NCI-H1048 (cell line): ENCODE measurements around the gene CDH8.
"Not testable (repeated sequence)": the region's sequence is repeated elsewhere in the genome, so short reads cannot be mapped to it uniquely, and the experiment has no call there.

ENCODE experiments used
- DNase-seq: peaks from one replicate; lab custom pipeline; 2025; lab: John Stamatoyannopoulos, UW

The CDH8 gene

GRCh38 chr16:61780161-61780560, 256.1 kb downstream of the CDH8 start:
- no peak for DNase-seq

- DNase-seq = no peak
Observed at GRCh38 chr16:61770301-61770700, 265.9 kb downstream of the CDH8 start.

DNA sequence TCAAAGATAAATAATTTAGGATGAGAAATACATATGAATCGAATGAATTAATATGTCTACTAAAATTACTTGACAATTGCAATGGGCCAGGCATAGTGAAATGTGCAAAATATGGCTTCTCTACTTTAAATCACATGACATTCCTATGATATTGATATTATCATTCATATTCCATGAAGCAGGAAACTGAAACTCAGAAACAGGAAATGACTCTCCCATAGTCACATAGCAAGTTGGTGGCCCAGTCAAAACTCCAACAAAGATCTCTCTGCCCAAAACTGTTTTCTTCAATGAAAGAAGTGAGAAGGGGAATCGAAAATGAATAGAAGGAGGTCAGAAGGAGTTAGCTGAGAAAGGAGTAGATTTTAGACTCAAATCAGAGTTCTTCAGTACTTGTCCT, 272.2 kb downstream of the CDH8 start:
- no peak for DNase-seq

- DNase-seq = no peak
Observed at GRCh38 chr16:61763013-61763412, 273.2 kb downstream of the CDH8 start.

DNA sequence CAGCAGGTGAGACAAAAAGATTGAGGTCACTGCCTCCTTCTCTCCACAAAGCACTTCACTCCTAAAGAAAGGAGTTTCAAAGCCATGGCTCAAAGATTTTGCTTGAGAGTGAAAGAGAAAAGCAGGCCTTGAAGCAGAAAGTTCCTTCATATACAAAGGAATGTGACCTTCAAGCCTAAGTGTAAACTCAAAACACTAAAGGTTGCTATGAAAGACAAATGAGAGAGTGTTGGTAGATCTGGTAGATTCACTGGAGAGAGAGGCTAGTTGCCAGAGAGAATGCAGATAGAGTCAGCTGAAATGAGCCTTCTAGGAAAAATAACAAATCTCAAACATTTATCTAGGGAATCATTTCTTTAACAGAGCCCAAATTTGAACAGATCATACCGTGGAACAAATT, 305.2 kb downstream of the CDH8 start:
- no peak for DNase-seq

DNA sequence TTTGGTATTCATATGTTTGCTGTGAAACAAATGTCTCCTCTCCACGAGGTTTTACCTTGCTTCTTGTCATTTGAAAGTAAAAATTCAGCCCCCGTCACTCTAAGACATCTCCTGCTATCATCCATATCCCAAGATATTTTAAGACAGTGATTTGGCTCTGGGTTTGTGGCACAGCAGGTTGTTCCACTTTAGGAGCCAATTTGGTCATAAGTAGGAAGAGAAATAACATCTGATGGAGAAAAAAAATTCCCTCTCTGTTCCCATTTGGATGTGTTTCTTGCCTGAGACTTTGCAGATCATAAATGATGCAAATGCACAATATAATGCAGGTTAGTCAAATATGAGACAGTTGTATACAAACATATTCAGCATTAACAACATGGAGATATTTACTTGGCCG, 309.5 kb downstream of the CDH8 start:
- no peak for DNase-seq

GRCh38 chr16:61726125-61726524, 310.1 kb downstream of the CDH8 start:
- no peak for DNase-seq

DNA sequence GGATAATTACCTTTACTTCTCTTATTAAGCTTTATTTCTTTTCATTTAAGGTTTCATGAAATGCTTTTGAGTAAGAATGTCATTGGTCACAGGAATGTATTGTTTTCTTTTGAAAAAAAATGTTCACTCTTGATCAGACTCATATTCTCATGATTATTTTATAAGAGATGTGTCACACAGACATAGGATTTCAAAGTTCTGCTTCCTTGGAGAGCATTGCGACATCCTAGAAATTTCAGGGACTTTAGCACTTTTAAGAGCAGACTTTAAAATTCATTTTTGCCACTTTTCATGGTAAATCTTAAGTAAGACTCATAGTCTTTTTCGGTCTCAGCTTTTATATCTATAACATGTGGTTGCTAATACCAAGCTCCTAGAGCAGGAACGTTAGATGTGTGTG, 314.7 kb downstream of the CDH8 start:
- no peak for DNase-seq

GRCh38 chr16:61715393-61715792, 320.8 kb downstream of the CDH8 start:
- DNase-seq = no peak

GRCh38 chr16:61713787-61714186, 322.5 kb downstream of the CDH8 start:
- no peak for DNase-seq

- DNase-seq = not testable (repeated sequence)
Observed at GRCh38 chr16:61699640-61700039, 336.6 kb downstream of the CDH8 start.

DNA sequence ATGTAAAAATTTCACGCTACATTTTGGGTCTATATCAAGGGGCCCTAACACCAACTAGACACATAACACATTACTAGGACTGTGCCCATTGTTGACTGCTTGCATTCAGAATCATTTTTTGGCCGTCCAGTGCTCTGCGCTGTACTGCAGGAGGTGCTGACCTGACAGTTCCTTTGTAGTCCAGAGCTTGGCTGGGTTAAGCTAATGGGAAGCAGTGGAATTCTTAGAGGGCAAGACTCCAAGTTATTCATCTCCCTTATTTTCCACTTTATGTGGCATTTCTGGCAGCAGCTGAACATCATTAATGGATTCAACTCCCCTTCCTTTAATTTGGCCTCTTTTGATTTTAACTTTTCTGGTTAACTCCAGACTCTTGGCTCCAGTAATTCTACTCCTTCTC, 351.7 kb downstream of the CDH8 start:
- no peak for DNase-seq

- no peak for DNase-seq
Observed at GRCh38 chr16:61681673-61682072, 354.6 kb downstream of the CDH8 start.

- DNase-seq = no peak
Observed at GRCh38 chr16:61681124-61681523, 355.1 kb downstream of the CDH8 start.

GRCh38 chr16:61678182-61678581, 358.1 kb downstream of the CDH8 start:
- DNase-seq = no peak

DNA sequence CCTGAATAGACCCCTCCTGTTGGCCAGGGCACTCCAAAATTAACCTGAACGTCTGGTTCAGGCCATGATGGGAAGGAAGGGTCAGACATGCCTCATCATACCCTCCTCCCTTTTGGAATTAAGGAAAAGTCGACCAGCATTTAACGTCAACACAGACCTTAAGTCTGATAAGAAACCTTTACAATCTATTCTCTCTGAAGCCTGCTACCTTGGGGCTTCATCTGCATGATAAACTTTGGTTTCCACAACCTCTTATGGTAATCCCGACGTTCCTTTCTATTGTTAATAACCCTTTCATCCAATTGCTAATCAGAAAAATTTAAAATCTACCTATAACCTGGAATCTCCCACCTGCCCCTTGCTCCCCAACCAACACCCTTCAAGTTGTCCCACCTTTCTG, 358.5 kb downstream of the CDH8 start:
- no peak for DNase-seq

- DNase-seq = no peak
Observed at GRCh38 chr16:61676740-61677139, 359.5 kb downstream of the CDH8 start.

DNA sequence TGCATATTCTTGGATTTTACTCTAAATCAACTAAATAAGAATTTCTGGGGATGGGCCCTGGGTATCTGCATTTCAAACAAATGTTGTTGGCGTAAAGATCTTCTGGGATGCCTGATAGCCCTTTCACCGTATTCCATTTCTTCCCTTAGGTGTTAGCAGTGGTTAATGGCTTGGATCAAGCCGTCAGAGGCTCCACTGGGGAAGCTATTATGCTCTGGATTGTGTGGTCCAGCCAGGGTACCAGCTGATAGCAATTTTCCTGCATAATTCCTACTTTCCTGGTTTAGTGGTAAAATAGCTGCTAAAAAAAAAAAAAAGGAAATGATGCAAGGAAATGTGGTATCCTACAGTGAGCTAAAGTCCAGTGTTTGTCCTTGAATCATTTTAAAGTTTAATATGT, 365.1 kb downstream of the CDH8 start:
- DNase-seq = no peak

DNA sequence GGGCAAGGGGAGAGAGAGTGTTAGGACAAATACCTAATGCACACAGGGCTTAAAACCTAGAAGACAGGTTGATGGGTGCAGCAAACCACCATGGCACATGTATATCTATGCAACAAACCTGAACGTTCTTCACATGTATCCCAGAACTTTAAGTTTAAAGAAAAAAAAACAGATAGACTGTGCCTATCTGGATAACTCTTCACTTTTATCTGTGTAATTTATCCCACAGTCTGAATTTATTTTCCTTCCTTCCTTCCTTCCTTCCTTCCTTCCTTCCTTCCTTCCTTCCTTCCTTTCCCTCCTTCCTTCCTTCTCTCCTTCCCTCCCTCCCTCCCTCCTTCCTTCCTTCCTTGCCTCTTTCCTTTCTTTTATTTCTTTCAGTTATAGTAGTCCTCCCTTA, 370.7 kb downstream of the CDH8 start:
- no peak for DNase-seq

- DNase-seq = no peak
Observed at GRCh38 chr16:61659936-61660335, 376.3 kb downstream of the CDH8 start.

DNA sequence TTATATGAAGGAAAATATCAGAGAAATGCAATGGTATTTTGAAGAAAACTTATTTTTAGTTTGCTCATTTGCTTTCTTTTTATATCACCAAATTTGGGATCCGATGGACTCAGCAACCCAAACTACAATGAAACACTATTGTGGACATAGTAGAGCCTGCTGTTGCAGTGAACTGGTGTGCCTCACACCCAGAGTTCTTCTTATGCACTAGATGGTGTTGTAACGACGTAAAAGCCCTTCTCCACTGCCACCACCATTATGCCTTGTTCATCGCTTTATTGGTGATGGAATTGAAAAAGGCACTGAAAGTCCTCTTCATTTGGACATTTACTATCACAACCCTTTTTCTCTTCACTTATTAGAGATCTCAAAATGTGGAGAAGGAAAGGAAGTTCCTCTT, 381.3 kb downstream of the CDH8 start:
- DNase-seq = no peak

DNA sequence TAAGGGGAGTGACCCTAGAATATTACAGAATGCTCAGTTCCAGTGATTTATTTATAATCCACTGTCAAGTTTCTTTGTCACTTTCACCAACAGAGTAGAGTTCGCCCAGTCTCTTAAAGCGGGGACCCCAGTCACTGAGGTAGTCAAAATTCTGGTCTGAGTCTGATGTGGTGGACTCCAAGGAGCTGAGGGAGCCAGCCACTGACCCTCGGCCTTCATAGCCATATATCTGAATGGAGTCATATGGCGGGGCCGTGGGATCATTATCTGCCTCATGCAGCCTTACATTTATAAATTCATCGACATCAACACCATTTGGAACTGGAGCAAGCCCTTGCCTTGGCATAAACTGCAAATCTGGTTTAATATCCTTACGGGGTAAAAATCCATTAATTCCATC, 382.7 kb downstream of the CDH8 start:
- DNase-seq = no peak

GRCh38 chr16:61645561-61645960, 390.7 kb downstream of the CDH8 start:
- no peak for DNase-seq

DNA sequence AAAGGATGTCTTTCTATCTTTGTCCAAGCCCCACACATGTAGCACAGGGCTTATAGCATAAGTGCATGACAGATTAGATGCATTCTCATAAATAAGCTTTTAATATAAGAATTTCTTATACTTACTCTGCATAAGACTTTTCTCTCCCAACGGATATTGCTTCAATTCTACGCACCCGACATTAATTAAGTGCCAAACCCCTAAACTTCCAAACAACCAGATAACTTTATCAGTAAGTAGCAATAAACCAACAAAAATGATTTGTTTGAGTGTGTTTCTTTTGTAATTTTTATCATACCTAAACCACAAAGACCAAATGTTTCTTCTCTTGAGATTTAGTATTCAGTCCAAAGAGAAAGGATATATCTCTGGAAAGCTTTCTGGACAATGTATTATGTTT, 391.5 kb downstream of the CDH8 start:
- DNase-seq = no peak

DNA sequence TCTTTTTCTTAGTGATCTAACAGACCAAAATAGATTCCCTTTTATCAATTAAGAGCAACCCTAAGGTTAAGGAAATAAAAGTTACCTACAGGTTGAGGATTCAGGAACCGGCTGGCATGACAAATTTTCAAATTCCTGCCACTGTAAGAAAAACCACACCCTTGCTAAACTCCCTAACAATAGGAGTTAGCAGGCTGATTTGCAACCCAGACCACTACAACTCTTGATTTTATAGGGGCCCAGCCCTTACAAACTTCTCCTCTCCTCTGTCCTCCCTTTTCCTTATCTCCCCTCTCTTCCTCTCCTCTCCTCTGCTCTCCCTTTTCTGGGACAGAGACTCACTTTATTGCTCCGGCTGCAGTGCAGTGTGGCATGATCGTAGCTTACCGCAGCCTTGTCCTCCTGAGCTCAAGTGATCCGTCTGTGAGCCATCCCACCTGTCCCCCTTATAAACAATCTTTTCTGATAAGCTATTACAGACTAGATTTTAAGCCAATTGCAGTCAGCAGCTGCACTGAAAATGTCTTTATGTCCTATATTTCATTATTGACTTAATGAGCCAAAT, 418.9 kb downstream of the CDH8 start:
- no peak for DNase-seq
